CD4-positive, alpha-beta T cell (primary cell): ENCODE measurements around the gene RNF44. TPM values are rescaled to one million over a fixed set of nuclear protein-coding genes. Genes with fewer than 3 reads are reported as not detected.
A peak's percentile ranks its signal among the peaks of the same experiment; 100 is the strongest.

Experiments used
- ATAC-seq: fragments of 200-7000 bp; cut with Tn5 transposase; one replicate; pipeline ENCODE4 v1.10.0; 2022; ENCODE audit warnings: mild to moderate bottlenecking; ENCODE audit not compliant: poor library complexity
- CTCF ChIA-PET: fragments of 350-600 bp; sonication (Branson Sonifier 250); formaldehyde crosslinking; loops from one replicate; lab custom pipeline; 2021; ENCODE audit warnings: antibody characterized with exemption, inconsistent platforms; lab: Charles Lee
- POLR2A ChIA-PET: fragments of 350-600 bp; sonication (Branson Sonifier 250); formaldehyde crosslinking; loops from one replicate; lab custom pipeline; 2021; ENCODE audit warnings: antibody characterized with exemption, inconsistent platforms; lab: Charles Lee
- DNase-seq, 14 experiments: peaks; one replicate each; pipeline ENCODE4 v3.0.0-alpha.2; 2013 to 2020; ENCODE audit warnings: mixed read lengths in 2 of 14
- H3K27ac ChIP-seq, 2 donors: one replicate each; pipeline versions ENCODE4 v1.5.1 to v1.7.0; 2013; ENCODE audit warnings: low read length in 2 of 2, low read depth in 1 of 2, mild to moderate bottlenecking in 1 of 2
- H3K27me3 ChIP-seq, 2 experiments: 1 replicate in 1 of 2; 2 replicates in 1 of 2; pipeline versions ENCODE4 v1.6.1 to v1.7.0; 2013; ENCODE audit warnings: low read length in 2 of 2, control low read depth in 1 of 2, mild to moderate bottlenecking in 1 of 2, moderate library complexity in 1 of 2; ENCODE audit not compliant: insufficient read depth in 2 of 2, control insufficient read depth in 1 of 2
- H3K36me3 ChIP-seq: one replicate; pipeline ENCODE4 v1.6.1; 2013; ENCODE audit warnings: low read length, control low read depth; ENCODE audit not compliant: insufficient read depth
- H3K4me1 ChIP-seq: one replicate; pipeline ENCODE4 v1.6.1; 2013; ENCODE audit warnings: low read length, control low read depth; ENCODE audit not compliant: insufficient read depth
- H3K4me3 ChIP-seq: one replicate; pipeline ENCODE4 v1.5.1; 2013; ENCODE audit warnings: mild to moderate bottlenecking, low read length, moderate library complexity
- H3K9me3 ChIP-seq, 2 experiments: 1 replicate in 1 of 2; 2 replicates in 1 of 2; pipeline versions ENCODE4 v1.6.1 to v1.7.0; 2013; ENCODE audit warnings: low read length in 2 of 2, mild to moderate bottlenecking in 2 of 2, control low read depth in 1 of 2, moderate library complexity in 1 of 2; ENCODE audit not compliant: control insufficient read depth in 1 of 2, insufficient read depth in 1 of 2
- H3K27ac Mint-ChIP-seq: one replicate; pipeline ENCODE4 v1.8.0; 2020; ENCODE audit warnings: mixed read lengths
- H3K27me3 Mint-ChIP-seq: one replicate; pipeline ENCODE4 v1.8.0; 2021; ENCODE audit warnings: mixed read lengths
- H3K36me3 Mint-ChIP-seq: one replicate; pipeline ENCODE4 v1.8.0; 2021; ENCODE audit warnings: low read depth, mixed read lengths
- H3K4me1 Mint-ChIP-seq: one replicate; pipeline ENCODE4 v1.8.0; 2021; ENCODE audit warnings: low read depth, mixed read lengths
- H3K4me3 Mint-ChIP-seq: one replicate; pipeline ENCODE4 v1.8.0; 2020; ENCODE audit warnings: mild to moderate bottlenecking, mixed read lengths
- H3K9me3 Mint-ChIP-seq: one replicate; pipeline ENCODE4 v1.8.0; 2020; ENCODE audit warnings: mixed read lengths
- CTCF ChIP-seq: fragments of 200-600 bp; IDR thresholded peaks from one replicate; pipeline ENCODE4 v1.8.0; 2022; ENCODE audit warnings: antibody characterized with exemption, mild to moderate bottlenecking
- intact Hi-C, 2 experiments: fragments of 100-400 bp; cut with DNase I in 1 of 2; cut with micrococcal nuclease in 1 of 2; formaldehyde crosslinking; loops; one replicate each; pipeline versions ENCODE4 v1.15.1 to v1.9.0; 2023 to 2025; cut with DNase I, micrococcal nuclease
- total RNA-seq, 174 experiments: library from RNA in 2 of 174; stranded (reverse) in 2 of 174; gene quantifications; one replicate each; pipeline ENCODE4 v1.2.3 and lab custom pipeline; 2021 to 2026

Gene RNF44
- total RNA-seq, 2 experiments from 2014 or later, result 208 to 217 TPM

DNA sequence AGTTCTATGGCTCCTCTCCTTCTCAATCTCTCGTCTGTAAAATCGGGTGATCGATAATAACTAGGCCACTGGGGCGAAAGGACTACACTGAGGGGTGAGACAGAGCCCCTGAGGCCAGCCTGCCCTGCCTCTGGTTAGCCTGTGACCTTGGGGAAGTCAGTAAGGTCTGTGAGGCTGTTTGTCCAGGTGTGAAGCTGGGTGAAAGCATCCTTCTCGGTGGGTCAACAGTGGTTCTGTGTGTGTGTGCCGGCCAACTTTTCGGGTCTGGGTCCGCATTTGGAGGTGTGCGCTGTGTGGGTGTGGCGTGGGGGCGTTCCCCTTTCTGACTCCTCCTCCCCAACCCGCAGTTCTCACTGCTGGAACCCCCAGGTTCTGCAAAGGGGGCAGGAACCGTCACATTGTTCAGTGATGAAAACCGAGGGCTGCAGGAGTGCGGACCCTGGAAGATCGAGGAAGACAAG is 5.0 kb upstream of the RNF44 start:
- H3K36me3 ChIP-seq, result no peaks in the 10 kb centered on the region
- H3K4me1 Mint-ChIP-seq, result peaks cover 81% of the 10 kb centered on the region
- peak; percentile 48 to 83 (median 65) for DNase-seq

GRCh38 chr5:176541338-176542134 is 4.3 kb upstream of the RNF44 start:
- Histone ChIP-seq H3K27me3 (no peaks in the 10 kb centered on the region), H3K9me3 (no peaks in the 10 kb centered on the region), H3K4me3 (peak overlapping the region; percentile 87), H3K4me1 (peaks cover 75% of the 10 kb centered on the region), H3K27ac (peak overlapping the region; percentile 57 to 81), H3K36me3 (no peaks in the 10 kb centered on the region)
- Mint-ChIP-seq H3K4me3 (peak overlapping the region; percentile 92), H3K27ac (peak overlapping the region; percentile 100), H3K4me1 (peaks cover 81% of the 10 kb centered on the region), H3K9me3 (no peaks in the 10 kb centered on the region), H3K27me3 (no peaks in the 10 kb centered on the region), H3K36me3 (peaks cover 20% of the 10 kb centered on the region)
- POLR2A ChIA-PET, result interaction anchor here (0.6 to 7.0 kb wide), 6 partner anchors 8 to 125 kb away, joined by 3 to 185 read pairs (median 18); partner anchors contain the start of genes CLTB, FAF2 and RNF44
- no peak for TF ChIP-seq CTCF
- ATAC-seq (peak; percentile 13), DNase-seq (peak; percentile 44 to 92 (median 74))
- CTCF ChIA-PET, result interaction anchor here (2.8 to 4.0 kb wide), 3 partner anchors 11 to 125 kb away, joined by 17 to 27 read pairs (median 22); partner anchors contain the start of genes CLTB and FAF2
- intact Hi-C loops, result loop anchor here in 1 of 2 experiments (2.0 to 5.0 kb wide), 3 partner anchors 39 to 125 kb away; partner anchors contain the start of genes CLTB and TSPAN17

More for the DNA sequence above, 5.0 kb upstream of the RNF44 start:
- ChIA-PET POLR2A (interaction anchor here (0.8 to 7.0 kb wide), 11 partner anchors 8 to 180 kb away, joined by 3 to 185 read pairs (median 5); partner anchors contain the start of genes CLTB, FAF2, KIAA1191 and RNF44), CTCF (interaction anchor here (1.0 to 4.0 kb wide), 6 partner anchors 8 to 126 kb away, joined by 3 to 27 read pairs (median 14); partner anchors contain the start of genes CLTB and FAF2)
- no peaks in the 10 kb centered on the region for H3K9me3 Mint-ChIP-seq
- Histone ChIP-seq H3K4me1 (peaks cover 75% of the 10 kb centered on the region), H3K27me3 (no peaks in the 10 kb centered on the region), H3K9me3 (no peaks in the 10 kb centered on the region), H3K4me3 (peak overlapping the region; percentile 87), H3K27ac (peak overlapping the region; percentile 57 to 81)
- ATAC-seq, result no peak
- intact Hi-C loops, result loop anchor here in 1 of 2 experiments (2.0 to 5.0 kb wide), 3 partner anchors 40 to 125 kb away; partner anchors contain the start of genes CLTB and TSPAN17
- peaks cover 15% of the 10 kb centered on the region for H3K36me3 Mint-ChIP-seq
- H3K27ac Mint-ChIP-seq, result peak overlapping the region; percentile 100
- no peak for TF ChIP-seq CTCF
- no peaks in the 10 kb centered on the region for H3K27me3 Mint-ChIP-seq
- H3K4me3 Mint-ChIP-seq, result peak overlapping the region; percentile 92

GRCh38 chr5:176540956-176541337 is 3.7 kb upstream of the RNF44 start:
- intact Hi-C loops, result loop anchor here in 1 of 2 experiments (5.0 kb wide), 2 partner anchors 39 to 106 kb away; partner anchors contain the start of gene TSPAN17
- Histone ChIP-seq H3K27me3 (no peaks in the 10 kb centered on the region), H3K4me1 (peaks cover 75% of the 10 kb centered on the region), H3K9me3 (peaks cover 0 to 3% of the 10 kb centered on the region in 2 experiments), H3K27ac (peak overlapping the region; percentile 57 to 81), H3K36me3 (no peaks in the 10 kb centered on the region), H3K4me3 (peak overlapping the region; percentile 87)
- Mint-ChIP-seq H3K36me3 (peaks cover 26% of the 10 kb centered on the region), H3K27ac (peak overlapping the region; percentile 100), H3K4me3 (peak overlapping the region; percentile 92), H3K27me3 (no peaks in the 10 kb centered on the region), H3K9me3 (no peaks in the 10 kb centered on the region), H3K4me1 (peaks cover 77% of the 10 kb centered on the region)
- ATAC-seq, result no peak
- TF ChIP-seq CTCF, result no peak
- DNase-seq, result peak in 3 of 14 experiments; percentile 50 to 67 (median 59)
- CTCF ChIA-PET, result interaction anchor here (2.8 to 4.0 kb wide), 3 partner anchors 11 to 93 kb away, joined by 8 to 27 read pairs (median 17); partner anchors contain the start of gene FAF2
- POLR2A ChIA-PET, result interaction anchor here (1.3 to 7.0 kb wide), 5 partner anchors 8 to 124 kb away, joined by 4 to 185 read pairs (median 20); partner anchors contain the start of genes CLTB, FAF2 and RNF44
